ENCODE measurements around the gene IRS2. TPM values are rescaled to one million over a fixed set of nuclear protein-coding genes. Genes with fewer than 3 reads are reported as not detected.
"Not testable (repeated sequence)": the region's sequence is repeated elsewhere in the genome, so short reads cannot be mapped to it uniquely, and the experiment has no call there.

IRS2 gene
- total RNA-seq, 6 donors from 2014 or later, result 31.8 to 67.9 (median 46.4) TPM

DNA sequence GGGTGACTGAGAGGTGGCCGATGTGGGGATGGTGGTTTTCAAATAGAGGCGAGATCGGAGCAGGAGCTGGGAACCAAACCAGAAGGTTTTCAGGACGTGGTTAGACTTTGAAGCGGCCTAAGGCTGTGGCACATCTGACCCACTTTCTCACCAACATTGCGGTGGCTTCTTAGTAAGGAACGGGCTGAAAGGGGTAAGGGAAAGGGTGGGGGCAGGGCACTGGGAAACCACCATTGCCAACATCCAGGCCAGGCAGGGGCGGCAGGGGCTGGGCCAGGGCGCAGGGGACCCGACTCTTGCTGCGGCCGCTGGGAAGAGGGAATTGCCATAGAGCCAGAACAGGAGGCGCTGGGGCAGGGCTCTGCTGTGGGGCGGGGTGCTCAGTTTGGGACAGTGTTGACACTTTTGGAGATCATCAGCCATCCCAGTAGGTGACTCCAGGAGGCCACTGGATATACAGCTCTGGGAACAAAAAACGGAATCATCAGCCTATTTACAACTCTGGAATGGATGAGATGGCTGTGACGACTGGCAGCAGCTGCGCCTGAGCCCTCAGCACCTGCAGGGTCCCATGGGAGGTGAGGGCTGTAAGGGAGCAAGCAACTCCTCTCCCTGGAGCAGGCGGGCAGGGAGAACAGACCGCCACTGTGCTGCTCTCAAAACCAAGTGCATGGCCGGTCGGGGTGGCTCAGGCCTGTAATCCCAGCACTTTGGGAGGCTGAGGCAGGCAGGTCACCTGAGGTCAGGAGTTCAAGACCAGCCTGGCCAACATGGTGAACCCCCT lies 52.2 kb downstream of the IRS2 start:
- Histone ChIP-seq H3K4me1 (no peaks in the 10 kb centered on the region), H3K36me3 (no peaks in the 10 kb centered on the region), H3K9me3 (no peaks in the 10 kb centered on the region), H3K27me3 (no peaks in the 10 kb centered on the region), H3K4me3 (no peak overlapping the region), H3K27ac (no peak overlapping the region)
- TF ChIP-seq POLR2AphosphoS5 (IDR thresholded peaks at IDR 0.05) (no peak), EP300 (IDR thresholded peaks at IDR 0.05) (no peak), POLR2A (IDR thresholded peaks at IDR 0.05) (no peak)
- TF ChIP-seq, protein P1, sequence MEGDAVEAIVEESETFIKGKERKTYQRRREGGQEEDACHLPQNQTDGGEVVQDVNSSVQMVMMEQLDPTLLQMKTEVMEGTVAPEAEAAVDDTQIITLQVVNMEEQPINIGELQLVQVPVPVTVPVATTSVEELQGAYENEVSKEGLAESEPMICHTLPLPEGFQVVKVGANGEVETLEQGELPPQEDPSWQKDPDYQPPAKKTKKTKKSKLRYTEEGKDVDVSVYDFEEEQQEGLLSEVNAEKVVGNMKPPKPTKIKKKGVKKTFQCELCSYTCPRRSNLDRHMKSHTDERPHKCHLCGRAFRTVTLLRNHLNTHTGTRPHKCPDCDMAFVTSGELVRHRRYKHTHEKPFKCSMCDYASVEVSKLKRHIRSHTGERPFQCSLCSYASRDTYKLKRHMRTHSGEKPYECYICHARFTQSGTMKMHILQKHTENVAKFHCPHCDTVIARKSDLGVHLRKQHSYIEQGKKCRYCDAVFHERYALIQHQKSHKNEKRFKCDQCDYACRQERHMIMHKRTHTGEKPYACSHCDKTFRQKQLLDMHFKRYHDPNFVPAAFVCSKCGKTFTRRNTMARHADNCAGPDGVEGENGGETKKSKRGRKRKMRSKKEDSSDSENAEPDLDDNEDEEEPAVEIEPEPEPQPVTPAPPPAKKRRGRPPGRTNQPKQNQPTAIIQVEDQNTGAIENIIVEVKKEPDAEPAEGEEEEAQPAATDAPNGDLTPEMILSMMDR (IDR thresholded peaks at IDR 0.05), result no peak
- 89% methylated on average over 17 to 21 of the region's 21 CpGs for WGBS, 2 donors
- DNase-seq (no peak), ATAC-seq (ENCODE audit: low FRiP score in 2 of 2) (no peak)

DNA sequence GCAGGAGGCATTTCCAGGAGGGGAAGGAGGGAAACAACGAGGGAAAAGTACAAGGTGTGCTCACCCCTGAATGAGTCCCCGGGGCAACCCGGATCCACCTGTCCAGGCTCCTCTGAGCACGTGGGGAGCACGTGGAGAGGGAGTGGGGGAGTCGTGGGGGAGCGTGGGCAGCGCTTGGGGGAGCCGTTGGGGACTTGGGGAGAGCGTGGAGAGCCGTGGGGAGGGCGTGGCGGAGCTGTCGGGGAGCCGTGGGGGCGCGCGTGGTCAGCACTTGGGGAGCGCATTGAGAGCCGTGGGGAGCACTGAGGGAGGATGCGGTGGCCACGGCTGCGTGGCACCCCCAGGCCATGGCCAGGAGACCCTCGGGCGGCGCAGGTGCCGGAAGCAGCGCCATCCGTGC lies 52.8 kb downstream of the IRS2 start:
- Histone ChIP-seq H3K27ac (no peak overlapping the region), H3K36me3 (no peaks in the 10 kb centered on the region), H3K4me1 (no peaks in the 10 kb centered on the region), H3K9me3 (no peaks in the 10 kb centered on the region), H3K4me3 (no peak overlapping the region), H3K27me3 (no peaks in the 10 kb centered on the region)
- TF ChIP-seq, protein P1 (IDR thresholded peaks at IDR 0.05), result no peak
- TF ChIP-seq POLR2A (IDR thresholded peaks at IDR 0.05), result no peak
- no peak for TF ChIP-seq EP300 (IDR thresholded peaks at IDR 0.05)
- TF ChIP-seq POLR2AphosphoS5 (IDR thresholded peaks at IDR 0.05), result no peak
- DNase-seq (peak in 1 of 2 donors; percentile 80), ATAC-seq (ENCODE audit: low FRiP score in 2 of 2) (peak in 1 of 2 donors; percentile 28)
- 87 to 91% methylated on average over 29 of the region's 29 CpGs for WGBS, 2 donors

DNA sequence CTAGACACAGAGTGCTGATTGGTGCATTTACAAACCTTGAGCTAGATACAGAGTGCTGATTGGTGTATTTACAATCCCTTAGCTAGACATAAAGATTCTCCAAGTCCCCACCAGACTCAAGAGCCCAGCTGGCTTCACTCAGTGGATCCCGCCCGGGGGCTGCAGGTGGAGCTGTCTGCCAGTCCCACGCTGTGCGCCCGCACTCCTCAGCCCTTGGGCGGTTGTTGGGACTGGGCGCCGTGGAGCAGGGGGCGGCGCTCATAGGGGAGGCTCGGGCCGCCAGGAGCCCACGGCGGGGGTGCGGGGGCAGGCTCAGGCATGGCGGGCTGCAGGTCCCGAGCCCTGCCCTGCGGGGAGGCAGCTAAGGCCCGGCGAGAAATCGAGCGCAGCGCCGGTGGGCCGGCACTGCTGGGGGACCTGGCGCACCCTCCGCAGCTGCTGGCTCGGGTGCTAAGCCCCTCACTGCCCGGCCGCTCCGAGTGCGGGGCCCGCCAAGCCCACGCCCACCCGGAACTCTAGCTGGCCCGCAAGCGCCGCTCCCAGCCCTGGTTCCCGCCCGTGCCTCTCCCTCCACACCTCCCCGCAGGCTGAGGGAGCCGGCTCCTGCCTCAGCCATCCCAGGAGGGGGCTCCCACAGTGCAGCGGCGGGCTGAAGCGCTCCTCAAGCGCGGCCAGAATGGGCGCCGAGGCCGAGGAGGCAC lies 53.8 kb downstream of the IRS2 start:
- H3K27me3 ChIP-seq; H3K9me3 ChIP-seq; H3K27ac ChIP-seq; H3K4me3 ChIP-seq; H3K4me1 ChIP-seq; H3K36me3 ChIP-seq; ATAC-seq (ENCODE audit: low FRiP score in 2 of 2): not testable (repeated sequence)
- WGBS, 2 donors, result 95 to 96% methylated on average over 8 to 45 of the region's 50 CpGs
- DNase-seq, result peak in 1 of 2 donors; percentile 61

DNA sequence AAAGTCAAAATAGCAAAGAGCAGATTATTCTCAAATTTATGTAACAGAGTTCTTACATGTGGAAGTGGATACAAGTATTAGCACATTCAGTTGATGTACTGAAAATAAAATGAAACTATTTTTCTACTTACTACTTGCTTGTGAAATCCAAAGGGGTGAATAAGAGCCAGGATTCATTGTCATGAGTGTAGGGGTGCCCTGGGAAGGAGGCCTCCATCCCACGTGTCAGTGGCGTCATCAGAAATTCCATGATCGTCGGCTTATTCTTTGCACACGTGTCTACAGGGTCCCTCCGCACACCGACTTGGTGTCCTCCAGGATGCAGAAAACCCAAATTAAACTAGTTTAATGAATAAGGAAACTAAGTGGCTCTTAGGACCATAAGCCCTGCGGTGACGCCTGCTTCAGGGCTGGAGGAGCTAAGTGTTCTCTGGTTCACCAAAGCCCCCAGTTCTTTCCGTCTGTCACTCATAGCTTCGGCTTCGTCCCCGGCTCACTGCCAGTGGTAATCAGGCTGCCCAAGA lies 55.5 kb downstream of the IRS2 start:
- H3K9me3 ChIP-seq, result no peaks in the 10 kb centered on the region
- no peaks in the 10 kb centered on the region for H3K36me3 ChIP-seq
- no peaks in the 10 kb centered on the region for H3K4me1 ChIP-seq
- ATAC-seq (ENCODE audit: low FRiP score in 2 of 2) (no peak), DNase-seq (no peak)
- no peak overlapping the region for H3K4me3 ChIP-seq
- 86 to 92% methylated on average over 11 to 13 of the region's 13 CpGs for WGBS, 2 donors
- TF ChIP-seq, protein P1 (IDR thresholded peaks at IDR 0.05), result no peak
- TF ChIP-seq POLR2AphosphoS5 (IDR thresholded peaks at IDR 0.05) (no peak), EP300 (IDR thresholded peaks at IDR 0.05) (no peak), POLR2A (IDR thresholded peaks at IDR 0.05) (no peak)
- no peak overlapping the region for H3K27ac ChIP-seq
- H3K27me3 ChIP-seq, result no peaks in the 10 kb centered on the region

Measured in upper lobe of left lung (tissue), 6 donors.